HG02943 (cell line): ENCODE results near the gene P4HB.
A peak's percentile ranks its signal among the peaks of the same experiment; 100 is the strongest.

Experiments used
- ATAC-seq: cut with Tn5 transposase; IDR thresholded peaks from one replicate; pipeline ENCODE4 v1.9.1; 2021; ENCODE audit warnings: mild to moderate bottlenecking, low read depth, moderate library complexity; ENCODE audit not compliant: unreplicated experiment

Gene P4HB

DNA sequence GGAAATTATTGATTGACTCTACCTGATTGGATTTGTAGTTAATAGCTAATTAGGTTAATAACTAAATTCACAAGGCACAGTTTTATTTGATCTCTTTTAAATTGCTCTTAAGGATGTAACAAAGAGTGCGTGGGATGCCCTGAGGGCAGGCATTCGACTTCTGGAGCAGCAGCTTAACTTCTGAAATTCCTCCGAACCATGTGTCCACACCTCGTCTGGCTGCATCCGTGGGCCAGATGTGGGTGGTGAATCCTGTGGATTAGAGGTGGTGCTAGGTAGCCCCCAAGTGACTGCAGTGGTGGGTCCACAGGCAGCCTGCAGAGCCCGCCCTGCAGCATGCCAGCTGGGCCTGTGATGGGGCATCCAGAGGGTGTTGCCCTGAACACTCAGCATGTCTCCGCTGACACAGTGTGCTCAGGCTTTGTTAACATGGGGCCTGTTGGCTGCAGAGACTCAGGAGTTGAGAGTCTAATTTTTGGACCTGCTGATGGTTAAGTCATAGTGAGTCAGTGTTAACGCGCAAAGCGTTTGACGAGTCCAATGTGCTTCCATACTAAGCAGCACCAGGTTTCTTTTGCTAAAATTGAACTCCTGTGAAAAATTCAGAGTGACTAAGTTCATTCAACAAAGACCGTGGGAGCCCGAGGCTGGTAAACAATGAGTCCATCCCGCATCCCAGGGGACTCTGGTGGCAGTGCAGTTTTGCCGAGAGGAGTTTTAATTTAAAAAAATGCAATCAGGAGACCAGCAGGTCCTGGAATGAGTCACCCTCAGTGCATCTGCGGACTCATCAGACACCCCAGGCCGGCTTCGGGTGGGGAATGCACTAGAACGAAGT, 37.9 kb upstream of the P4HB start:
- no peak for ATAC-seq

DNA sequence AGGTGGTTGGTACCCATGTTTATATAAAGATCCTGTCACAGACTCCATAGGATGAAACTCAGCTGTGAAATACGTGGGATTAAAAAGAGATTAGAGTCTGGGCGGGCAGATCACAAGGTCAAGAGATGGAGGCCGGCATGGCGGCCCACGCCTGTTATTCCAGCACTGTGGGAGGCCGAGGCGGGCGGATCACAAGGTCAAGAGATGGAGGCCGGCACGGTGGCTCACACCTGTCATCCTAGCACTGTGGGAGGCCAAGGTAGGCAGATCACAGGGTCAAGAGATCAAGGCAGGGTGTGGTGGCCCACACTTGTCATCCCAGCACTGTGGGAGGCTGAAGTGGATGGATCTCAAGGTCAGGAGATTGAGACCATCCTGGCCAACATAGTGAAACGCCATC, 35.1 kb upstream of the P4HB start:
- ATAC-seq: no peak

DNA sequence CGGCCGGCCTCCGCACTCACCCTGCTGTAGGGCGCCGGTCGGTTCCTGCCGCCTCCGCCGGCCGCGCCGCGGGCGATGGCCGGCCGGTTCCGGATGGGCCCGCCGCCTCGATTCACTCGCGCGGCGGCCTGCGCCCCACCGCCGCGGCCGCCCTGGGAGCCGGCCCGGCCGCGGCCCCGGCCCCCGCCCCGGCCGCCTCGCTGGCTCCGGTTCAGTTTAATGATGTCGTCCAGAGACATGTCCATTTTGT, 30.9 kb upstream of the P4HB start:
- ATAC-seq: peak; percentile 14

GRCh38 chr17:81890447-81891302, 30.3 kb upstream of the P4HB start:
- ATAC-seq: peak; percentile 12

GRCh38 chr17:81889602-81890001, 29.3 kb upstream of the P4HB start:
- ATAC-seq: no peak

DNA sequence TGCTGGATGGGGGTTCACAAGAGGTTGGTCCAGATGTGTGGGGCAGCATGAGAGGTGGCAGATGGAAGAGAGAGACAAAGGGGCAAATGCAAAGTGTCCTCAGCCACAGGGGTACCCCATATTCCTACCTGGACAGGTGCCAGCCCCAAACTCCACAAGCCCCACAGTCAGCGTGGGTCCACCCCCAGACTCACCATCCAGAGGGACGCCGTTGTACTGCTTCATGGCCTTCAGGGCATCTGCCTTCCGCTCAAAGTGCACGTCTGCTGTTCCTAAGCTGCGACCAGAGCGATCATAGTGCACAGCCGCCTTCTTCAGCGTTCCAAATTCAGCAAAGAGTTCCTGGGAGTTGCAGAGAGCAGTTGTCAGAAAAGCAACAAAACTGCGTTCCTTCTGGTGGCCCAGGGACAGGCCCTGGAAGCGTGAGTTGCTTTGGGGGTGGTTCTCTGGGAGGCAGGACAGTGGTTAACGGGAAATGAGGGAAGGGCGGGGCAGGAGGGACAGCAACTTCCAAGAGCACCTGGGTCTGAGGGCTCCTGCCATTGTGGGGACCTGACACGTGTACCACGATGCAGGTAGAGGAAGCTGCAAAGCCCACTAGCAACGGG, 28.8 kb upstream of the P4HB start:
- no peak for ATAC-seq

GRCh38 chr17:81888105-81888987, 28.0 kb upstream of the P4HB start:
- ATAC-seq: no peak

DNA sequence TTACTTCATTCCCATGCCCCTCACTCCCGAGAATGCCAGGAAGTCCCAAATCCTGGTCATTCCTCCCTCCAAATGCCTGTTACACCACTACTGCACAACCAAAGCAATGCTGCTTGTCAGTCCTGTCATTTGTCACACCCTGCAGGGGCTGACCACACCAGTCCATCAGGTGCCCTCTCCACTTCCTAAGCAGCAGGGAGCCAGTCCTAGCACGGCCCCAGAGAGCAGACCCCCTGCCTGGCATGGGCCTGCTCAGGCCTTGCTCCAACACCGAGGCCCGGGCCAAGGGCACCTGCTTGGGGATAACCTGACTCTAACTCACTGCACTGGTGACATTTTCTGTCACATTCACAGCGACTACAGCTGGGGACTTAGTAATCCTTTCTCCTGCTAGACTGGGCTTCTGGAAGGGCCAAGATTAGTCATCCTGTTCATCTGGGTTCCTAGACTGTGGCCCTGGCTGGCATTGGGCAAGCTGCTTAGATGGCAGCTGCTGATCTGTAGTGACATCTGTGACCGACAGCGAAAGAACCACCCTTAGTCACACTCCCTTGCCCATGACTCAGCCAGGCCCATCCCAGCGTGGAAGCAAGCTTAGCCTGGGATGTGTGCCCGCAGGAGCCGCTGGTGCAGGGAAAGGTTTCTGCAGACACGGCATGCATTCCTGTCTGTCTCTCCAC, 25.7 kb upstream of the P4HB start:
- no peak for ATAC-seq

GRCh38 chr17:81885454-81885853, 25.1 kb upstream of the P4HB start:
- ATAC-seq: no peak

- ATAC-seq: no peak
These were observed 24.6 kb upstream of the P4HB start for GRCh38 chr17:81884968-81885367.

- no peak for ATAC-seq
These were observed 24.2 kb upstream of the P4HB start for GRCh38 chr17:81884520-81884919.

GRCh38 chr17:81879121-81879520, 18.8 kb upstream of the P4HB start:
- no peak for ATAC-seq

DNA sequence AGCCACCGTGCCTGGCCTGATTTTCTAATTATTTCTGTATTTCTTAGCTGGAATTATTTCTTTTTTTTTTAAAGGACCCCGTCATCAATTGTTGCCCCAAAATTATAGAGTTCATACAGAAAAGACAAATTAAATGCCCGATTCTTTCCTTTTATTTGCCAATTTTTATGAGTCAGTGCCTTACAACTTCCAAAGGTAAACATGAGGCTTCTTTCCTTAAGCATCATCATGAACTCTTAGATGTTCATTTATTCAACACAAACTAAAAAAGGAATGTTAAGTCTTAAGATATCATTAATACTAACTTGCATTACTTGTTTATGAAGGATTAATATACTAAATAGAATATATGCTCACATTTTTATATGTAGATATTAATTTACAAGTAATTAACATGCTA, 18.0 kb upstream of the P4HB start:
- no peak for ATAC-seq

GRCh38 chr17:81877569-81877968, 17.2 kb upstream of the P4HB start:
- ATAC-seq: no peak

- peak; percentile 47 for ATAC-seq
These were observed 11.3 kb upstream of the P4HB start for GRCh38 chr17:81871387-81872230.

- peak; percentile 13 for ATAC-seq
These were observed 10.6 kb upstream of the P4HB start, which contains the start of gene ARHGDIA for GRCh38 chr17:81870981-81871386. TSS of gene ARHGDIA (minus strand) at chr17:81871337. CDS start at chr17:81869930, 1,407 bp downstream.

GRCh38 chr17:81870131-81870980, 10.0 kb upstream of the P4HB start:
- ATAC-seq: peak; percentile 9
